Prostate gland (tissue), 2 donors: ENCODE measurements around the gene REPIN1.

ENCODE experiments used
- POLR2A ChIP-seq: fragments of 450-650 bp; IDR thresholded peaks from one replicate; pipeline ENCODE4 v1.6.1; 2016; ENCODE audit warnings: antibody characterized with exemption, mild to moderate bottlenecking
- POLR2AphosphoS5 ChIP-seq: sonication (generic); formaldehyde crosslinking; IDR thresholded peaks from one replicate; pipeline ENCODE4 v1.6.1; 2017; ENCODE audit warnings: antibody characterized with exemption
- TF ChIP-seq, protein P1 (sequence below), 4 experiments: fragments of 200-600 bp in 2 of 4; fragments of 450-650 bp in 2 of 4; sonication (generic) in 2 of 4; IDR thresholded peaks; 1 replicate in 3 of 4; 2 replicates in 1 of 4; pipeline ENCODE4 v1.5.1; 2016 to 2019; ENCODE audit warnings: antibody characterized with exemption in 4 of 4, mild to moderate bottlenecking in 2 of 4, moderate library complexity in 2 of 4

DNA sequence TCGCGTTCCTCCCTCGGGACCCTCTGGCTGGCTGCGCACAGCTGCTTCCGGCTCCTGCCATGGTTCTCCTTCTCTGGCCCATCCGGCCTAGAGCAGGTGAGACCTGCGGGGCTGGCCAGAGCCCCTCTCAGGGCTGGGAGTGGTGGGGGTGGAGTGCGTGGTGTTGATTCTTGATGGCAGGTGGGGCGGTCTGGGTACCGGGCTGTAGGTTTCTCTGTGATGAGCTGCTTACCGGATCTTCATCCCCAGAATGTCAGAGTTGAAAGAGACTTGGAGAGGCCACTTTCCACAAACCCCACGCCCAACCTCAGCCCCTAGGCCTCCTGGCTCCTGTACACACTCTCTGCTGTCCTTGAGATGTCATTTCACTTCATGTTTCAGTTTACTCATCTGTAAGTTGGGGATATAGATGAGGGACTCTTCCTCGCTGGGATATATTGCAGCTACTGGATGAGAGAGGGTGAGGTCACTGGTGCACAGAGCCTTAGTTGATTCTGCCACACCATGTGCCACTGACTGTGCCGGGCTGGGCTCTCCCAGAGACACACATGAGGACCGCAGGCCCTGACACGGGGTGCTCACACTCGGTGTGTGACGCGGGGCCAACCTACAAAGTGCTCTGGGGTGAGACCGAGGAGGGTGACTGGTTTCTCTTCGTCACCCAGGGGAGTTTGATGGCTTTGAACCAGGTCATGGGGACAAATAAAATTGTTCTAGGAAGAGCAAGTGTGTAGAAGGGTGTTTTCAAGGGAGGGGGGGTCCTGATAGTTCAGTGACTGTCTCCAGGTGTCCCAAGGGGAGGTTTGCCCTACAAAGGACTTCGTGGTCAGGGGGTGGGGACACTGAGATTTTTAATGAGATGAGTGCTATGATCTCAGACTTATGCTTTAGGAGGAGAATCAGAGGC is 40.0 kb downstream of the REPIN1 start:
- TF ChIP-seq, protein P1, sequence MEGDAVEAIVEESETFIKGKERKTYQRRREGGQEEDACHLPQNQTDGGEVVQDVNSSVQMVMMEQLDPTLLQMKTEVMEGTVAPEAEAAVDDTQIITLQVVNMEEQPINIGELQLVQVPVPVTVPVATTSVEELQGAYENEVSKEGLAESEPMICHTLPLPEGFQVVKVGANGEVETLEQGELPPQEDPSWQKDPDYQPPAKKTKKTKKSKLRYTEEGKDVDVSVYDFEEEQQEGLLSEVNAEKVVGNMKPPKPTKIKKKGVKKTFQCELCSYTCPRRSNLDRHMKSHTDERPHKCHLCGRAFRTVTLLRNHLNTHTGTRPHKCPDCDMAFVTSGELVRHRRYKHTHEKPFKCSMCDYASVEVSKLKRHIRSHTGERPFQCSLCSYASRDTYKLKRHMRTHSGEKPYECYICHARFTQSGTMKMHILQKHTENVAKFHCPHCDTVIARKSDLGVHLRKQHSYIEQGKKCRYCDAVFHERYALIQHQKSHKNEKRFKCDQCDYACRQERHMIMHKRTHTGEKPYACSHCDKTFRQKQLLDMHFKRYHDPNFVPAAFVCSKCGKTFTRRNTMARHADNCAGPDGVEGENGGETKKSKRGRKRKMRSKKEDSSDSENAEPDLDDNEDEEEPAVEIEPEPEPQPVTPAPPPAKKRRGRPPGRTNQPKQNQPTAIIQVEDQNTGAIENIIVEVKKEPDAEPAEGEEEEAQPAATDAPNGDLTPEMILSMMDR (IDR thresholded peaks at IDR 0.05): no peak
- no peak for TF ChIP-seq POLR2A
- no peak for TF ChIP-seq POLR2AphosphoS5
